Pericardium fibroblast (primary cell): ENCODE results near the gene HSD3B2. TPM values are rescaled to one million over a fixed set of nuclear protein-coding genes. Genes with fewer than 3 reads are reported as not detected.

Source experiments
- total RNA-seq: library from RNA; depleted of rRNA; stranded (reverse); fragments of >200 nt; gene quantifications from 2 replicates; pipeline ENCODE4 v1.2.3, GENCODE V29; 2015

Gene HSD3B2
- not detected in 2 replicates for total RNA-seq

GRCh38 chr1:119414950-119415349 lies at the start of gene HSD3B2:
TSS of gene HSD3B2 (plus strand) at chr1:119415150. CDS start at chr1:119415420, 270 bp downstream.

GRCh38 chr1:119368554-119368953 lies 46.4 kb upstream of the HSD3B2 start, which contains the start of gene HAO2:
TSS of gene HAO2 (plus strand) at chr1:119368785. CDS start at chr1:119381086, 12,301 bp downstream.

Other genes starting within 250 kb of the HSD3B2 start
- gene HAO2, start 46.4 kb upstream of the HSD3B2 start, total RNA-seq: not detected in 2 replicates
- gene HSD3B1, start 92.1 kb downstream of the HSD3B2 start, total RNA-seq: not detected in 2 replicates
- 8.2 and 9.6 TPM in 2 replicates for gene ZNF697, start 233.1 kb downstream of the HSD3B2 start, total RNA-seq